GM18870 (cell line): Measurements from ENCODE around the gene SOBP.

ENCODE experiments used
- ATAC-seq: cut with Tn5 transposase; IDR thresholded peaks from one replicate; pipeline ENCODE4 v1.9.1; 2021; ENCODE audit warnings: moderate library complexity; ENCODE audit not compliant: unreplicated experiment

The SOBP gene

GRCh38 chr6:107679457-107679856, 189.5 kb downstream of the SOBP start:
- no peak for ATAC-seq

GRCh38 chr6:107682721-107683120, 192.8 kb downstream of the SOBP start:
- ATAC-seq, result no peak

- no peak for ATAC-seq
Observed at GRCh38 chr6:107683183-107683582, 193.3 kb downstream of the SOBP start.

GRCh38 chr6:107684996-107685395, 195.1 kb downstream of the SOBP start:
- ATAC-seq, result no peak

- ATAC-seq, result no peak
Observed at GRCh38 chr6:107689190-107689589, 199.3 kb downstream of the SOBP start.

- ATAC-seq, result no peak
Observed at GRCh38 chr6:107689951-107690642, 200.2 kb downstream of the SOBP start.

GRCh38 chr6:107690643-107691061, 200.7 kb downstream of the SOBP start:
- no peak for ATAC-seq

- no peak for ATAC-seq
Observed at GRCh38 chr6:107691062-107691751, 201.3 kb downstream of the SOBP start.

- ATAC-seq, result no peak
Observed at GRCh38 chr6:107692351-107692750, 202.4 kb downstream of the SOBP start.

GRCh38 chr6:107695061-107695720, 205.3 kb downstream of the SOBP start:
- no peak for ATAC-seq

GRCh38 chr6:107697682-107698081, 207.8 kb downstream of the SOBP start:
- no peak for ATAC-seq

GRCh38 chr6:107698146-107698545, 208.2 kb downstream of the SOBP start:
- ATAC-seq, result no peak

GRCh38 chr6:107699254-107699653, 209.3 kb downstream of the SOBP start:
- no peak for ATAC-seq

GRCh38 chr6:107699697-107700325, 209.9 kb downstream of the SOBP start:
- no peak for ATAC-seq

GRCh38 chr6:107703606-107704005, 213.7 kb downstream of the SOBP start:
- no peak for ATAC-seq

- ATAC-seq, result no peak
Observed at GRCh38 chr6:107704347-107705013, 214.6 kb downstream of the SOBP start.

GRCh38 chr6:107706516-107707115, 216.7 kb downstream of the SOBP start:
- ATAC-seq, result no peak

- no peak for ATAC-seq
Observed at GRCh38 chr6:107707346-107708275, 217.7 kb downstream of the SOBP start.

- ATAC-seq, result no peak
Observed at GRCh38 chr6:107708435-107708834, 218.5 kb downstream of the SOBP start.

- ATAC-seq, result no peak
Observed at GRCh38 chr6:107709341-107709740, 219.4 kb downstream of the SOBP start.
